ENCODE measurements around the gene SLC36A4. TPM values are rescaled to one million over a fixed set of nuclear protein-coding genes. Genes with fewer than 3 reads are reported as not detected.
A peak's percentile ranks its signal among the peaks of the same experiment; 100 is the strongest.

SLC36A4 gene
- total RNA-seq, 2 donors from 2014 or later = 10.9 to 17.8 TPM

DNA sequence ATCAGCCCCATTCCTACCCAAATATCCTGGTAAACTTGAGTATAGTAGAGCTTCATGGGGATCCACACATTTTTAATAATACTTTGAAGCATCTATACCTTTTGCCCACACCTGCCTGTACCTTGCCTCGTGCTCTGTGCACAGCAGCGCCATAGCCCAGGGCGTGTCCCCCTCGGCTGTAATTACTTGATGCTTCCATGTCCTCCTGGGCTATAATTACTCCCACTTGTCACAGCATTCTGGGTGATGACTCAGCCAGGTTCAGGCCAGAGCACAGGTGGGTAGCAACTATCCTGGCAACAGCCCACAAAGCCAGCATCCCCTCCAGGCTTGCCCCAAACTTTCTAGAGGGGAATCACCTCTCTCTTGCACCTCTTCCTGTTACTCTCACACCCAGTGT, 23.7 kb upstream of the SLC36A4 start:
- no peak overlapping the region for H3K27ac ChIP-seq
- ATAC-seq (no peak), DNase-seq (no peak)
- H3K4me1 ChIP-seq = peaks cover 15% of the 10 kb centered on the region
- no peak overlapping the region for H3K4me3 ChIP-seq
- no peaks in the 10 kb centered on the region for H3K27me3 ChIP-seq
- no peaks in the 10 kb centered on the region for H3K36me3 ChIP-seq (replicated peaks in 1 of 2; ENCODE audit: insufficient read depth in 1 of 2, low read depth in 2 of 2)
- intact Hi-C loops (cut with DNase I) = no loop called here
- H3K9me3 ChIP-seq = no peaks in the 10 kb centered on the region
- TF ChIP-seq POLR2A (IDR thresholded peaks at IDR 0.05) = no peak
- 81 to 89% methylated on average over 4 of the region's 4 CpGs for WGBS, 2 donors

DNA sequence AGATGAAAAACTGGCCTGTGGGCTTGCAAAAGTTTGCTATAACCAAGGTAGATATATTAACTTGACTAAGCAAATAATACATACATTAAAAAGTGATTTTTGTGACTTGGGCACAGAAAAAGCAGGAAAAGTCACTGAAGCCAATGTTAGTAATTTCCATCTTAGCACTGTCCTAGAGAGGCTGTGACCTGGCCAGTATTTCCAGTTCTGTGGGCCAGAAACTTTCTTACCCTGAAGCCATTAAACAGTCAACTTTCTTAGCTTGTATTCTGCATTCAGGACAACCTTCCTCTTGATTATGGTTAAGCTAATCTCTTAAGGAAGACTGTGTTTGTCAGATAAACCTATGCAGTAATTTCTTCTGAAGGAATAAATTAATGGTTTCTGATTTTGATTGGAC, 22.3 kb upstream of the SLC36A4 start:
- Histone ChIP-seq H3K4me3 (no peak overlapping the region), H3K27me3 (no peaks in the 10 kb centered on the region), H3K4me1 (peaks cover 13% of the 10 kb centered on the region), H3K36me3 (replicated peaks in 1 of 2; ENCODE audit: insufficient read depth in 1 of 2, low read depth in 2 of 2) (no peaks in the 10 kb centered on the region), H3K9me3 (no peaks in the 10 kb centered on the region), H3K27ac (no peak overlapping the region)
- intact Hi-C loops (cut with DNase I) = no loop called here
- DNase-seq (no peak), ATAC-seq (no peak)
- TF ChIP-seq, protein P1, sequence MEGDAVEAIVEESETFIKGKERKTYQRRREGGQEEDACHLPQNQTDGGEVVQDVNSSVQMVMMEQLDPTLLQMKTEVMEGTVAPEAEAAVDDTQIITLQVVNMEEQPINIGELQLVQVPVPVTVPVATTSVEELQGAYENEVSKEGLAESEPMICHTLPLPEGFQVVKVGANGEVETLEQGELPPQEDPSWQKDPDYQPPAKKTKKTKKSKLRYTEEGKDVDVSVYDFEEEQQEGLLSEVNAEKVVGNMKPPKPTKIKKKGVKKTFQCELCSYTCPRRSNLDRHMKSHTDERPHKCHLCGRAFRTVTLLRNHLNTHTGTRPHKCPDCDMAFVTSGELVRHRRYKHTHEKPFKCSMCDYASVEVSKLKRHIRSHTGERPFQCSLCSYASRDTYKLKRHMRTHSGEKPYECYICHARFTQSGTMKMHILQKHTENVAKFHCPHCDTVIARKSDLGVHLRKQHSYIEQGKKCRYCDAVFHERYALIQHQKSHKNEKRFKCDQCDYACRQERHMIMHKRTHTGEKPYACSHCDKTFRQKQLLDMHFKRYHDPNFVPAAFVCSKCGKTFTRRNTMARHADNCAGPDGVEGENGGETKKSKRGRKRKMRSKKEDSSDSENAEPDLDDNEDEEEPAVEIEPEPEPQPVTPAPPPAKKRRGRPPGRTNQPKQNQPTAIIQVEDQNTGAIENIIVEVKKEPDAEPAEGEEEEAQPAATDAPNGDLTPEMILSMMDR (IDR thresholded peaks at IDR 0.05) = no peak
- no peak for TF ChIP-seq POLR2A (IDR thresholded peaks at IDR 0.05)

DNA sequence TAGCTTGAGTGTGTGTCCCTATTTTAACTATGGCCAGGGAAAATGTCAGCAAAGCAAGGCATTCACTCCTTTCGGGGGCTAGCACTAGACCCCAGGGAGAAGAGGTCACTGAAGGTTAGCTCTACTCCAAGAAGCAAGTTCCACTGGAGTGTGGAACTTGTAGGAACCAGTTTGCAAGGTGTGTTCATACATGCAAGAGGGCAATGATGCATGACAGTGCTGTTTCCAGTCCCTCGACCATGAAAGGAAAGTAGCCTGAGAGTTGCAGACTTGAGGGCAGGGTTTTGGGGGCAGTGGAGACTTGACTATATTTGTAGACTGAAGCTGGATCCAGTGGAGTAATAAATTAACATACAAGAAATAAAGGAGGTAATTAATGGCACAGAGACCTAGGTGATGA, 21.6 kb upstream of the SLC36A4 start:
- H3K4me3 ChIP-seq = no peak overlapping the region
- TF ChIP-seq, protein P1 (IDR thresholded peaks at IDR 0.05) = no peak
- no peak for TF ChIP-seq POLR2A (IDR thresholded peaks at IDR 0.05)
- H3K36me3 ChIP-seq (replicated peaks in 1 of 2; ENCODE audit: insufficient read depth in 1 of 2, low read depth in 2 of 2) = no peaks in the 10 kb centered on the region
- 82 to 92% methylated on average over 2 of the region's 2 CpGs for whole genome bisulfite sequencing, 2 donors
- DNase-seq = no peak
- intact Hi-C loops (cut with DNase I) = no loop called here
- H3K4me1 ChIP-seq = peaks cover 13% of the 10 kb centered on the region
- no peak for ATAC-seq
- no peaks in the 10 kb centered on the region for H3K9me3 ChIP-seq
- no peaks in the 10 kb centered on the region for H3K27me3 ChIP-seq
- H3K27ac ChIP-seq = no peak overlapping the region

DNA sequence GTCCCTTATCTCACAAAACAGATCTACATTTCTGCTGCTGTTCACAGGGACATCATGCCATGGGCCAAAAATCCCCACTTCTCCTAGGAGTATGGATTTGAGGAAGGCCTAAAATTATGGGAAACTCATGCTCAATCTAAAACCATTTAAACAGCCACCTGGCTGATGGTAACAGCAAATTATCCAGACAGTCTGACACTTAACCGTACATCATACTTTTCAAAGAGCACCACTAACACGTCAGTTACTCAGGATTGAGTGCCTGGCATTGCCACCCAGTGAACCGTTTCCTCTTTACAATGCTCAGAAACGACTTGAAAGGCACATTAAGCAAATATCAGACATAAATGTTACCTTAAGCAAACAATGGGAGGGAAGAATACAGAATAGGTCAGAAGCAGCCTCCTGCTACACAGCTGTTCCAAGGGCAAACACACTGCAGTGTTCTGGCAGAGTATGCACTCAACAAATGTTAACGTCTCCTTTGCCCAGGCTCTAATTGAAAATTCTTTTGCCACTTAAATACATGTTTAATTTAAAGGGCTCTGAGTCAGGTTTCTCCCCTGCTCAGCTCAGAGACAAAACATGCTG, 18.8 kb upstream of the SLC36A4 start:
- ATAC-seq (peak; percentile 63), DNase-seq (peak in 3 of 4 donors; percentile 26 to 37 (median 33))
- intact Hi-C loops (cut with DNase I) = no loop called here
- H3K9me3 ChIP-seq = no peaks in the 10 kb centered on the region
- H3K27me3 ChIP-seq = no peaks in the 10 kb centered on the region
- peak overlapping the region in 1 of 4 donors; percentile 3 for H3K27ac ChIP-seq
- no peaks in the 10 kb centered on the region for H3K36me3 ChIP-seq (replicated peaks in 1 of 2; ENCODE audit: insufficient read depth in 1 of 2, low read depth in 2 of 2)
- peaks cover 13% of the 10 kb centered on the region for H3K4me1 ChIP-seq
- no peak overlapping the region for H3K4me3 ChIP-seq
- TF ChIP-seq POLR2A (IDR thresholded peaks at IDR 0.05) = no peak
- TF ChIP-seq, protein P1 (IDR thresholded peaks at IDR 0.05) = no peak
- 31 to 35% methylated on average over 5 of the region's 5 CpGs for WGBS, 2 donors

DNA sequence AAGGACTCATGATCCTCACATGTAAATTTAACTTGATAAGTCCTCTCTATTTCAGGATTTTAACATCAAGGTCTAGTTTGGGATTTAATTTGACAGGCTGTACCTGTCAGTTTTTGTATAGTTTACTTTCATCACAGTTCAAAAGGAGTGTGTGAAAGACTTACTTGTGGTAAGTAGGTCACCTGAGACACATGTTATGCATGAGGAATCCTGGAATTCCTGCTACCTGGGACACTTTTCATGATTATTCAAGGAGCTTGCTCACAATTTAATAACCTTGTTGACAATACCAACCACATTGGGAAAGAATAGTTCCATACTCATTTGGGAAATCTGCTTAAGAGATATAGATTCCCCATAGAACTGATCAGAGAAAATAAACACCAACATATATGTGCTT, 15.8 kb upstream of the SLC36A4 start:
- Histone ChIP-seq H3K27me3 (no peaks in the 10 kb centered on the region), H3K36me3 (replicated peaks in 1 of 2; ENCODE audit: insufficient read depth in 1 of 2, low read depth in 2 of 2) (no peaks in the 10 kb centered on the region), H3K9me3 (no peaks in the 10 kb centered on the region), H3K27ac (no peak overlapping the region), H3K4me1 (peaks cover 13% of the 10 kb centered on the region), H3K4me3 (no peak overlapping the region)
- intact Hi-C loops (cut with DNase I) = no loop called here
- DNase-seq (no peak), ATAC-seq (no peak)
- TF ChIP-seq POLR2A (IDR thresholded peaks at IDR 0.05) = no peak
- TF ChIP-seq, protein P1 (IDR thresholded peaks at IDR 0.05) = no peak
